ENCODE measurements around the gene TIGD3. TPM values are rescaled to one million over a fixed set of nuclear protein-coding genes. Genes with fewer than 3 reads are reported as not detected.

Gene TIGD3
- total RNA-seq, 1 experiment from 2014 or later: 0.14 TPM

GRCh38 chr11:65398362-65398910 is 43.9 kb downstream of the TIGD3 start:
- no peak for DNase-seq (ENCODE audit: unreplicated experiment)
- BruUV-seq (replicated peaks): no TSS peak
- intact Hi-C loops (cut with micrococcal nuclease): no loop called here
- H3K27me3 Mint-ChIP-seq (ENCODE audit: insufficient read depth, unreplicated experiment): no peaks in the 10 kb centered on the region
- H3K4me3 Mint-ChIP-seq (ENCODE audit: unreplicated experiment): no peak overlapping the region
- ChIA-PET CTCF (interaction anchor here (0.9 to 1.5 kb wide), 2 partner anchors 10 to 17 kb away, joined by 3 to 6 read pairs; no protein-coding TSS in a partner anchor), POLR2A (interaction anchor here (0.6 to 1.5 kb wide), 3 partner anchors 8 to 21 kb away, joined by 3 to 4 read pairs (median 3); no protein-coding TSS in a partner anchor)
- no peak for TF ChIP-seq CTCF (IDR thresholded peaks at IDR 0.05; ENCODE audit: unreplicated experiment)
- H3K36me3 Mint-ChIP-seq (ENCODE audit: insufficient read depth, unreplicated experiment): peaks cover 69% of the 10 kb centered on the region
- H3K4me1 Mint-ChIP-seq (ENCODE audit: insufficient read depth, unreplicated experiment): no peaks in the 10 kb centered on the region
- H3K9me3 Mint-ChIP-seq (ENCODE audit: unreplicated experiment): no peaks in the 10 kb centered on the region
- H3K27ac Mint-ChIP-seq (ENCODE audit: low read depth, unreplicated experiment): peak overlapping the region; percentile 51

GRCh38 chr11:65399249-65399648 is 44.7 kb downstream of the TIGD3 start:
- H3K36me3 Mint-ChIP-seq (ENCODE audit: insufficient read depth, unreplicated experiment): peaks cover 69% of the 10 kb centered on the region
- CTCF ChIA-PET: interaction anchor here (0.7 to 1.1 kb wide), 3 partner anchors 12 to 106 kb away, joined by 3 to 4 read pairs (median 3); no protein-coding TSS in a partner anchor
- H3K9me3 Mint-ChIP-seq (ENCODE audit: unreplicated experiment): no peaks in the 10 kb centered on the region

GRCh38 chr11:65399845-65400244 is 45.3 kb downstream of the TIGD3 start:
- CTCF ChIA-PET: interaction anchor here (0.7 to 1.1 kb wide), 3 partner anchors 12 to 105 kb away, joined by 3 to 4 read pairs (median 3); no protein-coding TSS in a partner anchor
- no TSS peak for BruUV-seq (replicated peaks)
- POLR2A ChIA-PET: interaction anchor here (1.5 kb wide), 1 partner anchor 9 kb away, joined by 3 read pairs; no protein-coding TSS in a partner anchor
- intact Hi-C loops (cut with micrococcal nuclease): no loop called here
- H3K4me1 Mint-ChIP-seq (ENCODE audit: insufficient read depth, unreplicated experiment): no peaks in the 10 kb centered on the region
- H3K9me3 Mint-ChIP-seq (ENCODE audit: unreplicated experiment): no peaks in the 10 kb centered on the region
- peaks cover 72% of the 10 kb centered on the region for H3K36me3 Mint-ChIP-seq (ENCODE audit: insufficient read depth, unreplicated experiment)
- DNase-seq (ENCODE audit: unreplicated experiment): no peak
- no peak overlapping the region for H3K27ac Mint-ChIP-seq (ENCODE audit: low read depth, unreplicated experiment)
- no peak overlapping the region for H3K4me3 Mint-ChIP-seq (ENCODE audit: unreplicated experiment)
- H3K27me3 Mint-ChIP-seq (ENCODE audit: insufficient read depth, unreplicated experiment): no peaks in the 10 kb centered on the region
- no peak for TF ChIP-seq CTCF (IDR thresholded peaks at IDR 0.05; ENCODE audit: unreplicated experiment)

More at GRCh38 chr11:65399249-65399648, 44.7 kb downstream of the TIGD3 start:
- no peak for DNase-seq (ENCODE audit: unreplicated experiment)
- TF ChIP-seq CTCF (IDR thresholded peaks at IDR 0.05; ENCODE audit: unreplicated experiment): no peak
- POLR2A ChIA-PET: interaction anchor here (0.8 to 1.5 kb wide), 2 partner anchors 8 to 10 kb away, joined by 3 read pairs; no protein-coding TSS in a partner anchor
- no peaks in the 10 kb centered on the region for H3K27me3 Mint-ChIP-seq (ENCODE audit: insufficient read depth, unreplicated experiment)
- no peak overlapping the region for H3K27ac Mint-ChIP-seq (ENCODE audit: low read depth, unreplicated experiment)
- no TSS peak for BruUV-seq (replicated peaks)
- H3K4me3 Mint-ChIP-seq (ENCODE audit: unreplicated experiment): no peak overlapping the region
- intact Hi-C loops (cut with micrococcal nuclease): no loop called here
- H3K4me1 Mint-ChIP-seq (ENCODE audit: insufficient read depth, unreplicated experiment): no peaks in the 10 kb centered on the region

GRCh38 chr11:65400307-65401072 is 45.9 kb downstream of the TIGD3 start:
- no peaks in the 10 kb centered on the region for H3K4me1 Mint-ChIP-seq (ENCODE audit: insufficient read depth, unreplicated experiment)
- no peak overlapping the region for H3K4me3 Mint-ChIP-seq (ENCODE audit: unreplicated experiment)
- intact Hi-C loops (cut with micrococcal nuclease): no loop called here
- CTCF ChIA-PET: interaction anchor here (0.6 to 1.2 kb wide), 4 partner anchors 9 to 110 kb away, joined by 3 to 4 read pairs (median 4); no protein-coding TSS in a partner anchor
- BruUV-seq (replicated peaks): no TSS peak
- H3K9me3 Mint-ChIP-seq (ENCODE audit: unreplicated experiment): no peaks in the 10 kb centered on the region
- H3K36me3 Mint-ChIP-seq (ENCODE audit: insufficient read depth, unreplicated experiment): peaks cover 75% of the 10 kb centered on the region
- TF ChIP-seq CTCF (IDR thresholded peaks at IDR 0.05; ENCODE audit: unreplicated experiment): no peak
- no peak overlapping the region for H3K27ac Mint-ChIP-seq (ENCODE audit: low read depth, unreplicated experiment)
- H3K27me3 Mint-ChIP-seq (ENCODE audit: insufficient read depth, unreplicated experiment): no peaks in the 10 kb centered on the region
- DNase-seq (ENCODE audit: unreplicated experiment): no peak
- POLR2A ChIA-PET: no interaction called here
